Glutamatergic neuron (in vitro differentiated cells): ENCODE results near the gene MT1A. TPM values are rescaled to one million over a fixed set of nuclear protein-coding genes. Genes with fewer than 3 reads are reported as not detected.

Experiments used
- DNase-seq: peaks from one replicate; pipeline ENCODE4 v3.0.0; 2022
- H3K27ac Mint-ChIP-seq: one replicate; pipeline ENCODE4 v1.8.0; 2020; ENCODE audit warnings: mild to moderate bottlenecking, mixed read lengths, inconsistent platforms; ENCODE audit not compliant: unreplicated experiment
- H3K27me3 Mint-ChIP-seq: one replicate; pipeline ENCODE4 v1.8.0; 2020; ENCODE audit warnings: mild to moderate bottlenecking, moderate library complexity, mixed read lengths, inconsistent platforms; ENCODE audit not compliant: unreplicated experiment
- H3K36me3 Mint-ChIP-seq: one replicate; pipeline ENCODE4 v1.8.0; 2020; ENCODE audit warnings: mild to moderate bottlenecking, mixed read lengths, inconsistent platforms; ENCODE audit not compliant: unreplicated experiment
- H3K4me1 Mint-ChIP-seq: one replicate; pipeline ENCODE4 v1.8.0; 2020; ENCODE audit warnings: mild to moderate bottlenecking, low read depth, mixed read lengths, inconsistent platforms; ENCODE audit not compliant: unreplicated experiment
- H3K4me3 Mint-ChIP-seq: one replicate; pipeline ENCODE4 v1.8.0; 2020; ENCODE audit warnings: mild to moderate bottlenecking, mixed read lengths, inconsistent platforms; ENCODE audit not compliant: unreplicated experiment
- H3K9me3 Mint-ChIP-seq: one replicate; pipeline ENCODE4 v1.8.0; 2020; ENCODE audit warnings: mild to moderate bottlenecking, moderate library complexity, mixed read lengths, inconsistent platforms; ENCODE audit not compliant: unreplicated experiment
- total RNA-seq: library from RNA; stranded (reverse); fragmentation: NEBNext Ultra II Directional; extraction: Animal tissue kit (Norgen Biotek cat#: 25700); gene quantifications from one replicate; pipeline ENCODE4 v1.2.1, GENCODE V29; 2021; ENCODE audit not compliant: unreplicated experiment
- TF ChIP-seq, protein P1 (sequence below): fragments of 200-600 bp; sonication (generic); IDR thresholded peaks from one replicate; pipeline ENCODE4 v1.5.0; 2021; ENCODE audit not compliant: partially characterized antibody, unreplicated experiment

Gene MT1A
- total RNA-seq, 1 donor from 2014 or later = not detected

DNA sequence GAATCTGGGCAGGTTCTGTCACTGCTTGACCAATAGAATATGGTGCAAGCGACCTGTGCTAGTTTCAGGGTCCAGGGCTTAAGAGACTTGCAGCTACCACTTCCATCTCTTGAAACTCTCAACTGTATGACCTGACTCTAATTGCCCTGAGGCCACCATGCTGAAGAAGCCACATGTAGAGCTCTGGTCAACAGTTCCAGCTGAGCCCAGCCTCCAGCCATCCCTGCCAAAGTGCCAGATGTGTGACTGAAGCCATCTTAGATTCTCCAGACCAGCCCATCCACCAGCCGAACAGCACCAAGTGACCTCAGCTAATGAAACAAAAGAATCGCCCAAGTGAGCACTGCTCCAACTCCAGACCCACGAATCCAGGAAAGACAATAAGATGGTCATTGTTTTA is 33.5 kb upstream of the MT1A start:
- TF ChIP-seq, protein P1, sequence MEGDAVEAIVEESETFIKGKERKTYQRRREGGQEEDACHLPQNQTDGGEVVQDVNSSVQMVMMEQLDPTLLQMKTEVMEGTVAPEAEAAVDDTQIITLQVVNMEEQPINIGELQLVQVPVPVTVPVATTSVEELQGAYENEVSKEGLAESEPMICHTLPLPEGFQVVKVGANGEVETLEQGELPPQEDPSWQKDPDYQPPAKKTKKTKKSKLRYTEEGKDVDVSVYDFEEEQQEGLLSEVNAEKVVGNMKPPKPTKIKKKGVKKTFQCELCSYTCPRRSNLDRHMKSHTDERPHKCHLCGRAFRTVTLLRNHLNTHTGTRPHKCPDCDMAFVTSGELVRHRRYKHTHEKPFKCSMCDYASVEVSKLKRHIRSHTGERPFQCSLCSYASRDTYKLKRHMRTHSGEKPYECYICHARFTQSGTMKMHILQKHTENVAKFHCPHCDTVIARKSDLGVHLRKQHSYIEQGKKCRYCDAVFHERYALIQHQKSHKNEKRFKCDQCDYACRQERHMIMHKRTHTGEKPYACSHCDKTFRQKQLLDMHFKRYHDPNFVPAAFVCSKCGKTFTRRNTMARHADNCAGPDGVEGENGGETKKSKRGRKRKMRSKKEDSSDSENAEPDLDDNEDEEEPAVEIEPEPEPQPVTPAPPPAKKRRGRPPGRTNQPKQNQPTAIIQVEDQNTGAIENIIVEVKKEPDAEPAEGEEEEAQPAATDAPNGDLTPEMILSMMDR = no peak
- Mint-ChIP-seq H3K27me3 (peaks cover 19% of the 10 kb centered on the region), H3K4me1 (peaks cover 12% of the 10 kb centered on the region), H3K27ac (no peak overlapping the region), H3K9me3 (no peaks in the 10 kb centered on the region), H3K4me3 (no peak overlapping the region), H3K36me3 (no peaks in the 10 kb centered on the region)
- no peak for DNase-seq

DNA sequence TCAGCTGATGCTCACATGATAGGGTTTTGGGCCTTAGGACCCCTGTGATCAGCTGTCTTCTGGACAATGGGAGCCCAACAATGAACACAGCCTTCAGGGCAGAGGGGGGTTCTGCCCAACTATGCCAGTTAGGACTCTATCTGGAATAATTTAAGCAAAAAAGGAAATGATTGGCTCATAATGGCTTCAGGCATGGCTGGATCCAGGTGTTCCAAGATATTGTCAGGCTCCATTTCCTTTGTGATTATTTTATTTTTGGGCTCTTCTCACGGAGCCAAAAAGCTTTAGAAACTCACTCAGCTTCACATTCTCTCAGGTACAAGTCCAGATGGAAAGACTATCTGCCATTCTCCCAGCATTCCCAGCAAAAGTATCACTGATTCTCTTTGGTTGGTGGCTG is 33.0 kb upstream of the MT1A start:
- Mint-ChIP-seq H3K27me3 (peaks cover 22% of the 10 kb centered on the region), H3K27ac (no peak overlapping the region), H3K36me3 (no peaks in the 10 kb centered on the region), H3K4me1 (peaks cover 12% of the 10 kb centered on the region), H3K4me3 (no peak overlapping the region), H3K9me3 (no peaks in the 10 kb centered on the region)
- TF ChIP-seq, protein P1 = no peak
- no peak for DNase-seq

DNA sequence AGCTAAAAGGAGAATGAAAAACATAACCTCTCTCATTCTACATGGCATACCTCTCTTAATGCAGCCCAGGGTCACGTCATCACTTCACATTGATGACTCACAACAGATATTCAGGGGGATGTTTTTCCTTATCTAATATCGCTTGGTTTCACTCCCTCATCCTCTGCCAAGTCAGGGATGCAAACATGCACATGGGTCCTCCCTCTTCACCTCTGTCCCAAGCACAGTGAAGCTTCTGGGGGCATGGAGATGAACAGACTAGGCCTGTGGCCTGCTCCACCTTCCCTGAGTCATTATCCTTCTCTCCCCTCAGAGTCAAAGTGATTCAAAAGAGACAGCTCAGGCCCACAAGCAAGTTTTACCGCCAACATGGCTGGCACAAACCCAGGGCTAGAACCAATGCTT is 32.4 kb upstream of the MT1A start:
- no peaks in the 10 kb centered on the region for H3K36me3 Mint-ChIP-seq
- H3K4me3 Mint-ChIP-seq = no peak overlapping the region

DNA sequence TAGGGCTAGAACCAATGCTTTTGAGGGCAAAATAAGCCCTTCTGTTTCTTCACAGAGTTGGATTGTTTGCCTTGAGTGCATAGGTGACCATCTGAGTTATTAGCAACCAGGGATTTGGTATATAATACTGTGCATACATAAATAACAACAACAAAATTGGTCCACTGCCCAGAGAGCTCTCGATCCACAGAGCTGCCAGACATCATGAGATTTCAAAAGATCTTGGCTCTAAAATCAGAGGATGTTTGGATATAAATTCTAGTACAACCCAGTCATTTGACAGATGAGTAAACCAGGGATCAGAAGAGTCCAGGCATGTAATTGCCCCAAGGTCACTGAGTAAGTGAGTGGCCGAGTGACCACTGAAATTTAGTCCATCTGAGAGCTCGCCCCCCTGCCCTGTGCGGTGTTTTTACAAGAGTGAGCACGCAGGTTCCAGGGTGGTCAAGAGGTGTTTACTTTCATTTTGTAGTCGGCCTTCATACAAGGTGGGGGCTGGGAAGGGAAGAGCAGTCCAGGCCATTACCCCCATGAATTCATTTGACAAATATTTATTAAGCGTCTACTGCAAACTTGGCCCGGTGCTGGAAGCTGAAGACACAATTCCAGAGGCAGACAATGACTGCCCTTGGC is 31.9 kb upstream of the MT1A start:
- no peaks in the 10 kb centered on the region for H3K9me3 Mint-ChIP-seq
- H3K4me3 Mint-ChIP-seq = no peak overlapping the region
- peaks cover 12% of the 10 kb centered on the region for H3K4me1 Mint-ChIP-seq
- H3K36me3 Mint-ChIP-seq = no peaks in the 10 kb centered on the region
- TF ChIP-seq, protein P1 = no peak
- no peak overlapping the region for H3K27ac Mint-ChIP-seq
- peaks cover 22% of the 10 kb centered on the region for H3K27me3 Mint-ChIP-seq
- no peak for DNase-seq

More for the DNA sequence above, 32.4 kb upstream of the MT1A start:
- TF ChIP-seq, protein P1 = no peak
- Mint-ChIP-seq H3K27ac (no peak overlapping the region), H3K4me1 (peaks cover 12% of the 10 kb centered on the region), H3K27me3 (peaks cover 22% of the 10 kb centered on the region), H3K9me3 (no peaks in the 10 kb centered on the region)
- no peak for DNase-seq

DNA sequence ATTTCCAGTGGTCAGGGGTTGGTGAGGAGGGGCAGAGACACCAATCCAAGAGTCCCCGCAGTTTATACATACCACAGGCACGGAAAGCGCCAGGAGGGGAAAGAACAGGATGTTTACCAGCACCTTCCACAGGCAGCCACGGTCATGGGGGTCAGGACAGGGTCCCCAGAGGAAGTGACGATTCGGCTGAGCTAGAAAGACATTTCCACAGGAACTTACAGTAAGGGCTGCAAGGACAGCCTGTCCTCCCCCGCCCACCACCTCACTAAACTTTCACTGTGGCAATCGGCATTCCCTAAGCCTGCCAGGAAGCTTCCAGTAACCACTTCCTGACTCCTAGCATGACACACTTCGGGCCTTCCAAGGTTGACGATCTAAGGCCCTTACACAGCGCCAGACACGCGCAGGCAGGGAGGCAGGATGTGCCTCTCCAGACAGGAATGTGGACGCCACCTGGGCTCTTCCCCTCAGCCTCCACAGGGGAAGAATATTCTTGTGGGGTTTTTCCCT is 31.3 kb upstream of the MT1A start:
- H3K27ac Mint-ChIP-seq = no peak overlapping the region
- no peak overlapping the region for H3K4me3 Mint-ChIP-seq
- peaks cover 12% of the 10 kb centered on the region for H3K4me1 Mint-ChIP-seq
- TF ChIP-seq, protein P1 = no peak
- H3K36me3 Mint-ChIP-seq = no peaks in the 10 kb centered on the region
- no peak for DNase-seq
- H3K9me3 Mint-ChIP-seq = no peaks in the 10 kb centered on the region
- H3K27me3 Mint-ChIP-seq = peaks cover 21% of the 10 kb centered on the region
